Measurements from ENCODE around the gene SLC25A12.

DNA sequence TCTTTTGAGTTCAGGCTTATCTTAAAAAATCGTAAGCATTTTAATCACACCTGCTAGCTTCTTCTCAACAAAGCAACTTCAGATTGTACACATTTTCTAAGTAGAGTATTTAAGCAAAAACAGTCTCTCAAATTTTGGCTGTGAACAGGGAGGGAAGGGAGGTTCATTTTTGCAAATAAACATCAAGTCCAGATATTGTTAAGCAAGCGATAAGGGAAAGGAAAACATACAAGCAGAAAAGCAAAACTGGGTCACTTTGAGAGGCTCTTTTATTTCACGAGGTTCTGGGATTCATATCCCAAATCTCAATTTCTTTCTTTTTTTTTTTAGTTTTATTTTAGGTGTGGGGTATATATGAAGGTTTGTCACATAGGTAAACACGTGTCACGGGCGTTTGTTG lies 79.9 kb downstream of the SLC25A12 start:
- TF ChIP-seq, protein P1, sequence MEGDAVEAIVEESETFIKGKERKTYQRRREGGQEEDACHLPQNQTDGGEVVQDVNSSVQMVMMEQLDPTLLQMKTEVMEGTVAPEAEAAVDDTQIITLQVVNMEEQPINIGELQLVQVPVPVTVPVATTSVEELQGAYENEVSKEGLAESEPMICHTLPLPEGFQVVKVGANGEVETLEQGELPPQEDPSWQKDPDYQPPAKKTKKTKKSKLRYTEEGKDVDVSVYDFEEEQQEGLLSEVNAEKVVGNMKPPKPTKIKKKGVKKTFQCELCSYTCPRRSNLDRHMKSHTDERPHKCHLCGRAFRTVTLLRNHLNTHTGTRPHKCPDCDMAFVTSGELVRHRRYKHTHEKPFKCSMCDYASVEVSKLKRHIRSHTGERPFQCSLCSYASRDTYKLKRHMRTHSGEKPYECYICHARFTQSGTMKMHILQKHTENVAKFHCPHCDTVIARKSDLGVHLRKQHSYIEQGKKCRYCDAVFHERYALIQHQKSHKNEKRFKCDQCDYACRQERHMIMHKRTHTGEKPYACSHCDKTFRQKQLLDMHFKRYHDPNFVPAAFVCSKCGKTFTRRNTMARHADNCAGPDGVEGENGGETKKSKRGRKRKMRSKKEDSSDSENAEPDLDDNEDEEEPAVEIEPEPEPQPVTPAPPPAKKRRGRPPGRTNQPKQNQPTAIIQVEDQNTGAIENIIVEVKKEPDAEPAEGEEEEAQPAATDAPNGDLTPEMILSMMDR (IDR thresholded peaks at IDR 0.05), result no peak
- no peak for TF ChIP-seq POLR2A (IDR thresholded peaks at IDR 0.05)
